SU-DHL-6 (cell line): ENCODE measurements around the gene FLRT2.

Experiments used
- H2AFZ ChIP-seq: fragments of 200-600 bp; sonication (generic); 2 replicates; pipeline ENCODE4 v1.6.1; 2014; ENCODE audit warnings: low read depth, mild to moderate bottlenecking, moderate library complexity, mixed read lengths, antibody characterized with exemption, low read length; ENCODE audit not compliant: severe bottlenecking
- H3F3A ChIP-seq: fragments of 200-600 bp; shearing (Covaris generic); 2 replicates; pipeline ENCODE4 v1.6.0; 2016; ENCODE audit warnings: antibody characterized with exemption, mild to moderate bottlenecking; ENCODE audit not compliant: insufficient read depth
- H3K27ac ChIP-seq: fragments of 200-600 bp; sonication (generic); 2 replicates; pipeline ENCODE4 v1.5.1; 2016; ENCODE audit warnings: low read depth, mild to moderate bottlenecking, low read length, moderate library complexity, mixed read lengths
- H3K27me3 ChIP-seq: fragments of 200-600 bp; sonication (generic), shearing (Covaris generic); 2 replicates; pipeline ENCODE4 v1.6.0; 2014; ENCODE audit warnings: mild to moderate bottlenecking, low read length
- H3K36me3 ChIP-seq: fragments of 200-600 bp; sonication (generic); 2 replicates; pipeline ENCODE4 v1.6.1; 2014; ENCODE audit warnings: mild to moderate bottlenecking, low read length, mixed read lengths
- H3K4me2 ChIP-seq: fragments of 300-600, 200-600 bp; shearing (Covaris generic), sonication (generic); 2 replicates; pipeline ENCODE4 v1.6.0; 2014; ENCODE audit warnings: low read length, low read depth, mild to moderate bottlenecking; ENCODE audit not compliant: poor library complexity, severe bottlenecking
- H3K4me3 ChIP-seq: fragments of 200-600 bp; sonication (generic); 2 replicates; pipeline ENCODE4 v1.5.1; 2014; ENCODE audit warnings: antibody characterized with exemption, low read length, mild to moderate bottlenecking, mixed read lengths; ENCODE audit not compliant: insufficient read depth, poor library complexity, severe bottlenecking
- H3K79me2 ChIP-seq: fragments of 200-600 bp; sonication (generic); 2 replicates; pipeline ENCODE4 v1.6.1; 2014; ENCODE audit warnings: mild to moderate bottlenecking, low read length, moderate library complexity; ENCODE audit not compliant: insufficient read depth
- H3K9ac ChIP-seq: fragments of 200-600 bp; sonication (generic); 2 replicates; pipeline ENCODE4 v1.7.0; 2014; ENCODE audit warnings: mild to moderate bottlenecking, low read length
- H3K9me2 ChIP-seq: fragments of 200-600 bp; sonication (generic); replicated peaks from 2 replicates; pipeline ENCODE4 v1.6.1; 2014; ENCODE audit warnings: low read length; ENCODE audit not compliant: insufficient read depth
- H3K9me3 ChIP-seq: fragments of 200-600 bp; sonication (generic); 2 replicates; pipeline ENCODE4 v1.6.1; 2014; ENCODE audit warnings: low read length, mixed read lengths; ENCODE audit not compliant: insufficient read depth
- H4K20me1 ChIP-seq: fragments of 200-600 bp; sonication (generic); 2 replicates; pipeline ENCODE4 v1.6.1; 2014; ENCODE audit warnings: low read depth, mild to moderate bottlenecking, antibody characterized with exemption, low read length, moderate library complexity, mixed read lengths
- EZH2phosphoT487 ChIP-seq: fragments of 200-600 bp; sonication (generic), shearing (Covaris generic); conservative IDR thresholded peaks from 2 replicates; pipeline ENCODE4 v1.6.1; 2018; ENCODE audit warnings: mild to moderate bottlenecking, antibody characterized with exemption, low read length, moderate library complexity, mixed read lengths
- TF ChIP-seq, protein P1 (sequence below): fragments of 200-600 bp; sonication (generic); IDR thresholded peaks from one replicate; pipeline ENCODE4 v1.5.1; 2017; ENCODE audit warnings: antibody characterized with exemption, mild to moderate bottlenecking, low read length, moderate library complexity; ENCODE audit not compliant: insufficient read depth, poor library complexity, severe bottlenecking

Gene FLRT2

DNA sequence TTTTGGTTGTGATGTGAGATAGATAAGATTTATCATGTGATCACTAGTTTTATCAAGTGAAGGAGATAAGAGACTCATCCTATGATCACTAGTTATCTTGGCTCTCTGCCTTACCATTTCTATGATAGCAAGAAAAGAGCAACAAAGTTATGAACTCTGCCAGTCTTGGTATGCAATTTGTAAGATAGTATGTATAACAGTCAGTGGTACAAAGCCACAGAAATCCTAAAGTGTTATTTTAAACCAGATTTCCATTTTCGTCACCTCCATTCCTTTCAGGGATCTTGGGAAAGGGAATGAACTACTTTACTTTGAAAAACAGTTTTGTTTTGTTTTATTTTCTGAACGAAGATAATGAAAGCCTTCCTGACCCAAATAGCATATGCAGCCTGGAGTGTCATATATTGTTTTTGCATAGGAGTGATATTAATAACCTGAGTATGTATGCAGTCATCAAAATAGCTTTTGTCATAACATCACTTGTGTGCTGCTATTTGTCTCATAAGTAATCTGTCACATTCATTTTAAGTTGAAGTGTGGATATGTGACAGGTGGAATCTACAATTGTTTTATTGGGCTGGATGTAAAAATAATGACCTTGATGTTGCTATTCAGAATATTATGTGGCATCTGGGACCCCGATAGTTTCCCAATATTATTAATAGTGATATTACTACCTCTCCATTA is 35.0 kb downstream of the FLRT2 start:
- Histone ChIP-seq H3K79me2 (no peaks in the 10 kb centered on the region), H3K4me2 (no peak overlapping the region), H4K20me1 (no peaks in the 10 kb centered on the region), H3K9me2 (no peaks in the 10 kb centered on the region), H3K36me3 (no peaks in the 10 kb centered on the region), H3K4me3 (no peak overlapping the region), H3K9me3 (no peaks in the 10 kb centered on the region), H2AFZ (no peak overlapping the region), H3K27me3 (no peaks in the 10 kb centered on the region), H3K9ac (no peak overlapping the region), H3K27ac (no peak overlapping the region), H3F3A (no peaks in the 10 kb centered on the region)
- no peak for TF ChIP-seq EZH2phosphoT487
- TF ChIP-seq, protein P1, sequence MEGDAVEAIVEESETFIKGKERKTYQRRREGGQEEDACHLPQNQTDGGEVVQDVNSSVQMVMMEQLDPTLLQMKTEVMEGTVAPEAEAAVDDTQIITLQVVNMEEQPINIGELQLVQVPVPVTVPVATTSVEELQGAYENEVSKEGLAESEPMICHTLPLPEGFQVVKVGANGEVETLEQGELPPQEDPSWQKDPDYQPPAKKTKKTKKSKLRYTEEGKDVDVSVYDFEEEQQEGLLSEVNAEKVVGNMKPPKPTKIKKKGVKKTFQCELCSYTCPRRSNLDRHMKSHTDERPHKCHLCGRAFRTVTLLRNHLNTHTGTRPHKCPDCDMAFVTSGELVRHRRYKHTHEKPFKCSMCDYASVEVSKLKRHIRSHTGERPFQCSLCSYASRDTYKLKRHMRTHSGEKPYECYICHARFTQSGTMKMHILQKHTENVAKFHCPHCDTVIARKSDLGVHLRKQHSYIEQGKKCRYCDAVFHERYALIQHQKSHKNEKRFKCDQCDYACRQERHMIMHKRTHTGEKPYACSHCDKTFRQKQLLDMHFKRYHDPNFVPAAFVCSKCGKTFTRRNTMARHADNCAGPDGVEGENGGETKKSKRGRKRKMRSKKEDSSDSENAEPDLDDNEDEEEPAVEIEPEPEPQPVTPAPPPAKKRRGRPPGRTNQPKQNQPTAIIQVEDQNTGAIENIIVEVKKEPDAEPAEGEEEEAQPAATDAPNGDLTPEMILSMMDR = no peak

DNA sequence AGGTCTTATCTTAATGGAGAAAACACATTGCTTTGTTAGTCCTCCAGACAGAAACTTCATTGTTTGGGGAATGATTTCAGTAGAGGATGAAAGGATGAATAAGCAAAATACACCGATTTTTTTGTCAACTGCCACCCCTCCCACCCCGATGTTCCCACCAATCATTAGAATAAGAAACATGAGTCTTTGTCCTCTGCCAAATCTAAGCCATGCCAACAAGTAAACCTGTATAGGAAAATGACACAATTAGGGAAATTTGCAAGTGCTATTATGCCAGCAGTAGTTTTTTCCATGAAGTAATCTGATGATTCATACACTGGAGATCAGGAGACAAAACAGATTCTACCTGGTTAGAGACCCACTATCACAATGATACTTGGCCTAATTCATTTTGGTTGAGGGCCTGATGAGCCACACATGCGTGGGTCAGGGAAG is 35.9 kb downstream of the FLRT2 start:
- Histone ChIP-seq H3K36me3 (no peaks in the 10 kb centered on the region), H3K79me2 (no peaks in the 10 kb centered on the region), H3F3A (no peaks in the 10 kb centered on the region), H3K27ac (no peak overlapping the region), H2AFZ (no peak overlapping the region), H3K9me2 (no peaks in the 10 kb centered on the region), H3K4me3 (no peak overlapping the region), H3K27me3 (no peaks in the 10 kb centered on the region), H3K9ac (no peak overlapping the region), H4K20me1 (no peaks in the 10 kb centered on the region), H3K4me2 (no peak overlapping the region), H3K9me3 (no peaks in the 10 kb centered on the region)
- no peak for TF ChIP-seq EZH2phosphoT487
- TF ChIP-seq, protein P1 = no peak

DNA sequence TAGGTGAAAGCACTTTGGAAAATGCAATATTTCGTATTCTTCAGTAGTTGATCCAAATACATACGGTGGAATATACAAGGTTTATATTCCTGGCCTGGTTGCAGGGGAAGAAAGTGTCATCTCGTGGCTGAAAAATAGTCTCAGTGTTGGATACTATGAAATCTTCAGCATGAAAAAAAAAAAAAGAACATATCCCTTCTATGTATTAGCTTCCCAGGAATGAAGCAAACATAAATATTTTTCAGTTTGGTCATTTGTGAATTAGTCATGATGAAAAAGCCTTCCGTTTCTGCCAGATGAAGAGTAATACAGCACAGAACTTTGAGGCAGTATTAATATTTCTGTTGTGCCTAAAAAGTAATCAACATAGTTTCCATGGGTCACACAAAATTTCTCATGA is 36.7 kb downstream of the FLRT2 start:
- Histone ChIP-seq H3K4me3 (no peak overlapping the region), H3K27ac (no peak overlapping the region), H3K9me2 (no peaks in the 10 kb centered on the region), H3K4me2 (no peak overlapping the region), H3K36me3 (no peaks in the 10 kb centered on the region), H3K27me3 (no peaks in the 10 kb centered on the region), H3F3A (no peaks in the 10 kb centered on the region), H2AFZ (no peak overlapping the region), H3K79me2 (no peaks in the 10 kb centered on the region), H4K20me1 (no peaks in the 10 kb centered on the region), H3K9me3 (no peaks in the 10 kb centered on the region), H3K9ac (no peak overlapping the region)
- TF ChIP-seq, protein P1 = no peak
- no peak for TF ChIP-seq EZH2phosphoT487
